SK-N-SH (cell line): ENCODE results near the gene C14orf119.

Source experiments
- CTCF ChIP-seq: fragments of 200-600 bp; sonication (generic); IDR thresholded peaks from 2 replicates; pipeline ENCODE4 v1.6.1; 2017; ENCODE audit warnings: antibody characterized with exemption, mild to moderate bottlenecking, moderate library complexity
- ELF1 ChIP-seq: IDR thresholded peaks from 2 replicates; pipeline ENCODE4 v1.4.0; 2012
- EZH2phosphoT487 ChIP-seq: fragments of 200-600 bp; sonication (generic); IDR thresholded peaks from 2 replicates; pipeline ENCODE4 v1.6.1; 2017; ENCODE audit warnings: low read depth, mixed run types, mild to moderate bottlenecking, antibody characterized with exemption, moderate library complexity, borderline replicate concordance
- FOXM1 ChIP-seq: IDR thresholded peaks from 2 replicates; pipeline ENCODE4 v1.4.0; 2012; ENCODE audit warnings: low read depth, mild to moderate bottlenecking
- GABPA ChIP-seq: IDR thresholded peaks from 2 replicates; pipeline ENCODE4 v1.4.0; 2012; ENCODE audit warnings: low read depth, mild to moderate bottlenecking
- JUND ChIP-seq: IDR thresholded peaks from 2 replicates; pipeline ENCODE4 v1.4.0; 2012
- MXI1 ChIP-seq: IDR thresholded peaks from 2 replicates; pipeline ENCODE4 v1.6.1; 2012; ENCODE audit warnings: mild to moderate bottlenecking, low read depth, low read length, improper control_type of control experiment
- NFIC ChIP-seq: IDR thresholded peaks from 2 replicates; pipeline ENCODE4 v1.4.0; 2012; ENCODE audit warnings: borderline replicate concordance
- POLR2AphosphoS5 ChIP-seq: IDR thresholded peaks from 2 replicates; pipeline ENCODE4 v1.6.1; 2012; ENCODE audit warnings: low read depth, low read length
- REST ChIP-seq: IDR thresholded peaks from 2 replicates; pipeline ENCODE4 v1.6.1; 2012; ENCODE audit warnings: mild to moderate bottlenecking, low read depth, low read length, moderate library complexity
- YY1 ChIP-seq: IDR thresholded peaks from 2 replicates; pipeline ENCODE4 v1.4.0; 2012; ENCODE audit warnings: low read depth, mild to moderate bottlenecking
- TF ChIP-seq, protein P1 (sequence below): IDR thresholded peaks from 2 replicates; pipeline ENCODE4 v1.4.0; 2012; ENCODE audit warnings: low read depth

- no peak for TF ChIP-seq CTCF
- TF ChIP-seq NFIC = no peak
- no peak for TF ChIP-seq POLR2AphosphoS5
- TF ChIP-seq YY1 = no peak
- TF ChIP-seq, protein P1, sequence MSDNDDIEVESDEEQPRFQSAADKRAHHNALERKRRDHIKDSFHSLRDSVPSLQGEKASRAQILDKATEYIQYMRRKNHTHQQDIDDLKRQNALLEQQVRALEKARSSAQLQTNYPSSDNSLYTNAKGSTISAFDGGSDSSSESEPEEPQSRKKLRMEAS = no peak
- TF ChIP-seq GABPA = no peak
- no peak for TF ChIP-seq ELF1
- no peak for TF ChIP-seq JUND
- no peak for TF ChIP-seq MXI1
- no peak for TF ChIP-seq EZH2phosphoT487
- no peak for TF ChIP-seq REST
- TF ChIP-seq FOXM1 = no peak
Observed at GRCh38 chr14:23119363-23120327, 24.3 kb downstream of the C14orf119 start.
